Inferior parietal cortex (tissue), 1 donor: Measurements from ENCODE around the gene SLC45A2.
"Not testable (repeated sequence)": the region's sequence is repeated elsewhere in the genome, so short reads cannot be mapped to it uniquely, and the experiment has no call there.

Source experiments
- DNase-seq: peaks from one replicate; pipeline ENCODE4 v3.0.0-alpha.2; 2016; ENCODE audit errors: extremely low spot score

Gene SLC45A2

GRCh38 chr5:33984671-33985124, at the start of gene SLC45A2:
Gene SLC45A2 (minus strand): TSS chr5:33984693. CDS start chr5:33984583, 110 bp downstream.
- no peak for DNase-seq

- no peak for DNase-seq
Observed at GRCh38 chr5:34031966-34032365, 47.5 kb upstream of the SLC45A2 start.

- DNase-seq = no peak
Observed at GRCh38 chr5:34031117-34031516, 46.6 kb upstream of the SLC45A2 start.

- DNase-seq = not testable (repeated sequence)
Observed at GRCh38 chr5:34030585-34030984, 46.1 kb upstream of the SLC45A2 start.

GRCh38 chr5:34030048-34030447, 45.6 kb upstream of the SLC45A2 start:
- no peak for DNase-seq

- DNase-seq = no peak
Observed at GRCh38 chr5:34028349-34028748, 43.9 kb upstream of the SLC45A2 start.

- DNase-seq = no peak
Observed at GRCh38 chr5:34026089-34026761, 41.7 kb upstream of the SLC45A2 start.

GRCh38 chr5:34022121-34022705, 37.7 kb upstream of the SLC45A2 start:
- no peak for DNase-seq

GRCh38 chr5:34021334-34021733, 36.8 kb upstream of the SLC45A2 start:
- DNase-seq = no peak

GRCh38 chr5:34020726-34021125, 36.2 kb upstream of the SLC45A2 start:
- no peak for DNase-seq

- DNase-seq = no peak
Observed at GRCh38 chr5:34017254-34017653, 32.8 kb upstream of the SLC45A2 start.

- DNase-seq = no peak
Observed at GRCh38 chr5:34016750-34017149, 32.3 kb upstream of the SLC45A2 start.

- DNase-seq = no peak
Observed at GRCh38 chr5:34016222-34016621, 31.7 kb upstream of the SLC45A2 start.

GRCh38 chr5:34015120-34015822, 30.8 kb upstream of the SLC45A2 start:
- DNase-seq = no peak

GRCh38 chr5:34014626-34015025, 30.1 kb upstream of the SLC45A2 start:
- DNase-seq = no peak

- no peak for DNase-seq
Observed at GRCh38 chr5:34013547-34013946, 29.1 kb upstream of the SLC45A2 start.

- DNase-seq = peak; percentile 21
Observed at GRCh38 chr5:34012791-34013190, 28.3 kb upstream of the SLC45A2 start.

- DNase-seq = no peak
Observed at GRCh38 chr5:34011536-34011935, 27.0 kb upstream of the SLC45A2 start.

- DNase-seq = not testable (repeated sequence)
Observed at GRCh38 chr5:34010146-34010545, 25.7 kb upstream of the SLC45A2 start.

GRCh38 chr5:34009610-34010009, 25.1 kb upstream of the SLC45A2 start:
- DNase-seq = no peak

- DNase-seq = no peak
Observed at GRCh38 chr5:34008802-34009201, 24.3 kb upstream of the SLC45A2 start.

- DNase-seq = peak; percentile 95
Observed at GRCh38 chr5:34007621-34008600, 23.4 kb upstream of the SLC45A2 start, which contains the start of gene AMACR. Gene AMACR (minus strand): TSS chr5:34008050. CDS start chr5:34008019, 31 bp downstream.
